BE2C (cell line): ENCODE results near the gene NVL.
A peak's percentile ranks its signal among the peaks of the same experiment; 100 is the strongest.

Experiments used
- DNase-seq: peaks from one replicate; pipeline ENCODE4 v3.0.0-alpha.2; 2020
- H3K27me3 ChIP-seq: fragments of 250-450 bp; sonication (Bioruptor Pico); 2 replicates; pipeline ENCODE4 v1.5.1; 2020; ENCODE audit warnings: mild to moderate bottlenecking
- H3K36me3 ChIP-seq: fragments of 250-450 bp; sonication (Bioruptor Pico); 2 replicates; pipeline ENCODE4 v1.5.1; 2020; ENCODE audit warnings: mild to moderate bottlenecking
- H3K4me1 ChIP-seq: fragments of 250-450 bp; sonication (Bioruptor Pico); 2 replicates; pipeline ENCODE4 v1.5.1; 2020
- H3K4me3 ChIP-seq: 2 replicates; pipeline ENCODE4 v1.5.1; 2011; ENCODE audit warnings: low read depth, low read length
- H3K9me3 ChIP-seq: fragments of 250-450 bp; sonication (Bioruptor Pico); 2 replicates; pipeline ENCODE4 v1.5.1; 2020
- TF ChIP-seq, protein P1 (sequence below): IDR thresholded peaks from 2 replicates; pipeline ENCODE4 v1.5.1; 2012; ENCODE audit warnings: mild to moderate bottlenecking, low read depth, low read length

Gene NVL

DNA sequence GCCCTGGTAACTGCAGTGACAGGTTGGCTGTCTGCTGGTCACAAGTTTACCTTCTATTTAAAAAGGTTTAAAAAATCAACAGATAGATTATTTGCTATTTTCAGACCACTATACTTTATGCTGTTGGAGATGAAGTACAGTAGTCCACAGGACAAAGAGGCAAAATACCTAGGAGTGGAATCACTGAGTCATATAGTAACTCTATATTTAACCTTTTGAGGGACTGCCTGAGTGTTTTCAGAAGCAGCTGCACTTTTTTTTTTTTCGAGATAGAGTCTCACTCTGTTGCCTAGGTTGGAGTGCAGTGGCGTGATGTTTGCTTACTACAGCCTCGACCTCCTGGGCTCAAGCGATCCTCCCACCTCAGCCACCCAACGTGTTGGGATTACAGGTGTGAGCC lies 38.4 kb upstream of the NVL start:
- peaks cover 40% of the 10 kb centered on the region for H3K36me3 ChIP-seq
- TF ChIP-seq, protein P1, sequence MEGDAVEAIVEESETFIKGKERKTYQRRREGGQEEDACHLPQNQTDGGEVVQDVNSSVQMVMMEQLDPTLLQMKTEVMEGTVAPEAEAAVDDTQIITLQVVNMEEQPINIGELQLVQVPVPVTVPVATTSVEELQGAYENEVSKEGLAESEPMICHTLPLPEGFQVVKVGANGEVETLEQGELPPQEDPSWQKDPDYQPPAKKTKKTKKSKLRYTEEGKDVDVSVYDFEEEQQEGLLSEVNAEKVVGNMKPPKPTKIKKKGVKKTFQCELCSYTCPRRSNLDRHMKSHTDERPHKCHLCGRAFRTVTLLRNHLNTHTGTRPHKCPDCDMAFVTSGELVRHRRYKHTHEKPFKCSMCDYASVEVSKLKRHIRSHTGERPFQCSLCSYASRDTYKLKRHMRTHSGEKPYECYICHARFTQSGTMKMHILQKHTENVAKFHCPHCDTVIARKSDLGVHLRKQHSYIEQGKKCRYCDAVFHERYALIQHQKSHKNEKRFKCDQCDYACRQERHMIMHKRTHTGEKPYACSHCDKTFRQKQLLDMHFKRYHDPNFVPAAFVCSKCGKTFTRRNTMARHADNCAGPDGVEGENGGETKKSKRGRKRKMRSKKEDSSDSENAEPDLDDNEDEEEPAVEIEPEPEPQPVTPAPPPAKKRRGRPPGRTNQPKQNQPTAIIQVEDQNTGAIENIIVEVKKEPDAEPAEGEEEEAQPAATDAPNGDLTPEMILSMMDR, result no peak
- H3K4me1 ChIP-seq, result no peaks in the 10 kb centered on the region
- H3K4me3 ChIP-seq, result no peak overlapping the region
- H3K9me3 ChIP-seq, result no peaks in the 10 kb centered on the region
- DNase-seq, result no peak
- no peaks in the 10 kb centered on the region for H3K27me3 ChIP-seq

DNA sequence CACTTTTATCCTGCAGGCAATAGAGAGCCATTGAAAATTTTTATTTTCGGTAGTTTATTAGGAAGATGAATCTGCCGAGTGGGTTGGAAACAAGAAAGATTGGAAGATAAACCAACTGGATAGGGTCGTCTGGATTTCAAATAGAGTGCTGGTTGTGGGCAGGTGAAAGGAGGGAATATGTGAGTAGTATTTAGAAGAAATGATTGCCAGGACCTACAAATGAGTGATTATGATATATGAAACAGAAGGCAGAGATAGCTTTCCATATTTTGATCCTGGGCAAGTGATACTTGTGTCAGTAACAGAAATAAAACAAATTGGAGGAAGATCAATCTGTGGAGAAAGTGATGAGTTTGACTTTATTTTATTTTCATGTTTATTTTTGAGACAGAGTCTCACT lies 29.2 kb upstream of the NVL start:
- no peak overlapping the region for H3K4me3 ChIP-seq
- peaks cover 3% of the 10 kb centered on the region for H3K36me3 ChIP-seq
- TF ChIP-seq, protein P1, result no peak
- H3K27me3 ChIP-seq, result no peaks in the 10 kb centered on the region
- DNase-seq, result no peak
- no peaks in the 10 kb centered on the region for H3K9me3 ChIP-seq
- no peaks in the 10 kb centered on the region for H3K4me1 ChIP-seq

DNA sequence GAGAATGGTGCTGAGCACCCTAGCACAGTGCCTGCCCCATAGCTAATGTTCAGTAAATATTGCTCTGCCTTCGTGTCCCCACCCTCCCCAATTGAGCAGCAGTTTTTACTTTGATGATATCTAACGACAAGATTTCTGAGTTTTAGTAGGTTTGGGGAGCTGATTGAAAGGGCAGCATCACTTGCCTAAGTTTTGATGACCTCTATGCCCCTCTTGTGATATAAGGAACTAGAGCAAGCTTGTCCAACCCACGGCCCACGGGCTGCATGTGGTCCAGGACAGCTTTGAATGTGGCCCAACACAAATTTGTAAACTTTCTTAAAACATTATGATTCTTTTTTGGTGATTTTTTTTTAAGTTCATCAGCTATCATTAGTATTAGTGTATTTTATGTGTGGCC lies 28.3 kb upstream of the NVL start:
- Histone ChIP-seq H3K4me3 (peak overlapping the region; percentile 88), H3K4me1 (no peaks in the 10 kb centered on the region), H3K9me3 (no peaks in the 10 kb centered on the region), H3K36me3 (no peaks in the 10 kb centered on the region), H3K27me3 (no peaks in the 10 kb centered on the region)
- DNase-seq, result no peak
- TF ChIP-seq, protein P1, result no peak

DNA sequence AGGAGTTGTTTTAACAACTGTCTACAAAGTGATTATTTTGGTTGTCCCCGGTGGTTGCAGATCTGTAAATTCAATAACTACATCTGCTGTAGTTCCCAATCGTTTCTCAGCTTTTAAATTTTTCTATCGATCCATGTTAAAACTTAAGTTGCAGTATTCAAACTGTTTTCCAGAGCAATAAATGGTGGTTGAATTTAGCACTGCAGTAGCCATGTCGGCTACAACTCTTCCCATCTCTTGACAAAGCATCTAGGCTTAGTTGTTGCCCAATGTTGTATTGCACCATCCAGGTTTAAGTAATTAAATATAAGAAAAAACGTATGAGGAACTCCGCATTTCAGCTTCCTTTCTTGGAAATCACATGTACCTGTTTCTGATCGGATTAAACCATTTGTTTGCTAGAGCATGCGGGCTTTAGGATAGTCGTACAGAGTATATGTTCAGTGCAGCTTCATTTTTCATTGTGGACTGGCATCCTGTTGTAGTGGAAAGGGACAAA lies 27.7 kb upstream of the NVL start:
- Histone ChIP-seq H3K9me3 (no peaks in the 10 kb centered on the region), H3K36me3 (no peaks in the 10 kb centered on the region), H3K27me3 (no peaks in the 10 kb centered on the region), H3K4me3 (peak overlapping the region; percentile 88), H3K4me1 (no peaks in the 10 kb centered on the region)
- TF ChIP-seq, protein P1, result no peak
- DNase-seq, result no peak

DNA sequence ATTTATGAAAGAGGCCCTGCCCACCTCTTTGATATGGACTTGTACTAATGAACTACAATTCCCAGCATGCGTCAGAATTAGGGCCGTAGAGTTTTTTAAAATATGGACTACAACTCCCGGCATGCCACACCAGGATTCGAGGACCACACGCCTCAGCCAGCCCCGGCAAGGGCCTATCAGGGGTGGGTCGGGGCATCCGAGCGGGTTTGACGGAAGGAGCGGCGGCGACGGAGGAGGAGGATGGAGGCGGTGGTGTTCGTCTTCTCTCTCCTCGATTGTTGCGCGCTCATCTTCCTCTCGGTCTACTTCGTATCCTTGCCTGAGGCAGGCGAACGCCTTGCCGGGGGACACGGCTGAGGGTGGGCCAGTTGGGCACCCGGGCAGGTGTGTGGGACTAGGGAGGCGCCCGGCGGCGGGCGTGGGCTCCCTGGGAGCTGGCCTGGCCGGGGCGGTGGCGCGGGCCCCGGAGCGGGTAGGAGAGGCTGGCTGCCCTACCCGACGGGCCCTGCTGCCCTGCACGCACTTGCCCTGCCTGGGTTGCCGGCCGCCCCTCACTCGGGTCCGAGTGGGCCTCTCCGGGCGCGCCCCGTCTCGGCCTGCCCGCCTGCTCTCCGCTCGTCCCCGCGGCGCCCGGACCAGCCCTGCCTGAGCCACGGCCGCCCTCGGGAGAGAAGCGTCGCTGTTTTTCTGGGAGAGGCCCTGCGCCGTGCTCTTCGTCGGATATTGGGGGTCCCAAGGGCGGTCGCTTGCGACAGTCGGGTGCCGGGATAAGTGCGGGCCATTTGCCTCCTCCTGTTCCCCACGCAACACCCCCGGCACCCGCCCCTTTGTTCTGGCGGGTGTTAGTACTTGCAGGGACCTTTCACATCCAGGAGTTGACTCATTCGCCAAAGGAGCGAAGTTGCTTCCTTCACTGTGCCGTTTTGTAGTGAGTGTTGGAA lies 27.0 kb upstream of the NVL start, which contains the start of gene CNIH4:
Gene CNIH4 (plus strand): TSS at position 195 of the 941 bp plus-strand sequence. CDS start 46 bp downstream, at position 241.
- no peaks in the 10 kb centered on the region for H3K27me3 ChIP-seq
- no peaks in the 10 kb centered on the region for H3K9me3 ChIP-seq
- DNase-seq, result peak; percentile 94
- TF ChIP-seq, protein P1, result no peak
- no peaks in the 10 kb centered on the region for H3K4me1 ChIP-seq
- no peaks in the 10 kb centered on the region for H3K36me3 ChIP-seq
- H3K4me3 ChIP-seq, result peak within 1 kb of the TSS; percentile 88
